Measurements from ENCODE around the gene BMI1.
"Not testable (repeated sequence)": the region's sequence is repeated elsewhere in the genome, so short reads cannot be mapped to it uniquely, and the experiment has no call there.

The BMI1 gene

DNA sequence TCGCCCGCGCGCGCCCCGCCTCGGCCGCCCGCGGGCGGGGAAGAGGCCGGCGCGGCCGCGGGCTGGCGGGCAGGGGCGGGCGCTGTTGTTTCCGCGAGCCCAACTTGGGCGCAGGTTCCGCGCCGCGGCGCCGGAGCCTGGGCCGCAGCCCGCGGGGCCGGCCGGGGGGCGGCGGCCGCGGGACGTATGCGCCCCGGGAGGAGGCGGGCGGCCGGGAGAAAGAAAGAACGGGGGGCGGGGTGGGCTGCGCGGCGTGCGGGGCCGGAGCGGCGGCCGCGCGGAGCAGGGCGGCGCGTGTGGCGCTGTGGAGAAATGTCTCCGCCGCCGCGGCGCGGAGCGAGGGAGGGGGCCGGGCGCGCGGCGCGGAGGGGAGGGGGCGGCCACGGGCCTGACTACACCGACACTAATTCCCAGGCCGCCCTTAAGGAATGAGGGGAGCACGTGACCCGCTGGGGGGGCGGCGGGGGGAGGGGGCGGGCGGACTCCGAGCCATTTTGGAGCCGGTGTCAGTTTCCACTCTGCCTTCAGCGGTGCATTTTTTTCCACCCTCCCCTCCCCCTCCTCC is at the start of gene BMI1:
Gene BMI1 (plus strand): TSS at position 509 of the 565 bp plus-strand sequence. CDS start 5,351 bp downstream, outside the sequence.
- DNase-seq = no peak

DNA sequence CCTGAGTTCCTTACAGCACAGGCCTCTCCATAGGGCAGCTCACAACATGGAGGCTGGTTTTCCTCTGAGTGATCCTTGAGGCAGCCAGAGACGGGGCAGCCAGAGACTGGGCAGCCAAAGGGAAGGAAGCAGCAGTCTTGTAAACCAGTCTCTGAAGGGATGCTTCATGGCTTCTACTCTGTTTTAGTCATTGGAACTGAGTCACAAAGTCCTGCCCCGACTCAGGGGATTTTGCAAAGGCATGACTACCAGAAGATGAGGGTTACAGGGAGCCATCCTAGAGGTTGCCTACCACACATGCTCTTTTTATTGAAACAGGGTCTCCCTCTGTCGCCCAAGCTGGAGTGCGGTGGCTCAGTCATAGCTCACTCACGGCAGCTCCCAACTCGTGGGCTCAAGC is 49.1 kb upstream of the BMI1 start:
- DNase-seq = no peak

DNA sequence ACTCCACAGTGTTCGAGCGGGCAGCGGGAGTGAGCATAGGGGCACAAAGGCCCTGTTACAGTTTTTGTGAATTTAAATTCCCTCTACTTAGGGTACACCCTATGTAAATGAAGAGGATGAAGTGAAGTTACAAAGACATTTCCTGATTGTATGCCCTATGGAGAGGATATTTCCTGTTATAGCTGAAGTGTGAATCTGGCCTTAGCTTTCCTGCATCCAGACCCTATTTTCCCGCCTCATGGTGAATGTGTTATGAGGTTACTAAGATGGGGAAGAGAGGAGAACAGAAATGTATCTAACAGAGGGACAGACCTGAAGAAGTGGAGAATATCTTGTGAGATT is 42.5 kb upstream of the BMI1 start:
- DNase-seq = no peak

DNA sequence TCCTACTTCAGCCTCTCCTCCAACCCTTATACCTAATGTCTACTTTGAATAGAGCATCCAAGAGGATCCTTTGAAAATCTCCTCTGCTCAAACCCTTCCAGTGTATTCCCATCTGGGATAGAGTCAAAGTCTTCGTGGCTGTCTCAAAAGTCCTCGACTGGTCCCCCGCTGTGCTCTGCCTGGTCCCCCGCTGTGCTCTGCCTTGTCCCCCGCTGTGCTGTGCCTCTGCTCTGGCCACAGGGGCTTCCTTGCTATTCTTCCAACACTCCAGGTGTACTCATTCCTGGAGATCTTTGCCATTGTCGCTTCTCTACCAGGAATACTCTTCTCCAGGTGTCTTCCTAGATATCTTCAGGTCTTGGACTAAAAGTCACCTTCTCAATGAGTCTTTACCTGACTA is 40.8 kb upstream of the BMI1 start:
- DNase-seq = no peak

DNA sequence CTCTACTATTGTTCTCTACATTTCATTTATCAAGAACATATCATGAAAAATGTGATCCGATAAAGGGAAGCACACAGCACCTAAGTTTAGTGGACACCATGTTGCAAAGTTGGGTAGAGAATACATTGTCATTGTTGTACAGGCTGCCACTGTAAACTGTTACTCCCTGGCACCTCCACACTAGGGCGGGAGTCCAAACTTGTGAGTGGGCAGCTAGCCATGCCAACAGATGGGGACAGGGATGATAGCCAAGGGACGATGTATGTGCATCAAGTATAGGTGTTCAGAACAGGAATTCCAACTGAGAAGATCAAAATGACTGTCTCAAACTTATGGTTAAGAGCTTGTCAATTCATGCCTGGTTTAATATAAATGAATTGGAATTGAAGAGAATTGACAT is 35.8 kb upstream of the BMI1 start:
- no peak for DNase-seq

DNA sequence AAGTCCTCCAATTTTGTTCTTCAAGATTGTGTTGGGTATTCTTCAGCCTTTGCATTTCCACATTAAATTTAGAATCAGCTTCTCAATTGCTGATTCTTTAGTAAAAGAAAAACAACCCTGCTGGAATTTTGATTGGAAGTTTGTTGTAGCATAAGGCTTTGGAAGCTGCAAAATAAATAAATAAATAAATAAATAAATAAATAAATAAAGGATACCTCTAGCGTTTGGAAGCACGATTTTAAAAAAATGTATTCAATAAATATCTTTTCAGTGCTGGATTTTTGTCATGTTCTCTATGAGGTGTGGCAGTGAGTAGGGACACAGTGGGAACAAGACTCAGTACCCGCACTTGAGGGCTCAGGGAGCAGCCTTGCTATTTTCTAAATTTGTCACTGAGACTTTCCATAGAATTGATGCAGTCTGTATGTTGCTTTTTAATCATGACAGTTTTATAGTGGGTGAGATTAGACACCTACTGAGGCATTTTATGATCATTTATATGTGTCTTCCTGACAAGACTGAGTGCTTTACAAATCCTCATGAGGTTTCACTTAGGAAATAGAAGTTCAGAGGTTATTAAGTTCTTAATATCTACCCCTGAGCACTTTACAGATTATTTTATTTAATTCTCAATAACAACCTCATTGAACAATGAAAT is 27.0 kb upstream of the BMI1 start:
- no peak for DNase-seq

DNA sequence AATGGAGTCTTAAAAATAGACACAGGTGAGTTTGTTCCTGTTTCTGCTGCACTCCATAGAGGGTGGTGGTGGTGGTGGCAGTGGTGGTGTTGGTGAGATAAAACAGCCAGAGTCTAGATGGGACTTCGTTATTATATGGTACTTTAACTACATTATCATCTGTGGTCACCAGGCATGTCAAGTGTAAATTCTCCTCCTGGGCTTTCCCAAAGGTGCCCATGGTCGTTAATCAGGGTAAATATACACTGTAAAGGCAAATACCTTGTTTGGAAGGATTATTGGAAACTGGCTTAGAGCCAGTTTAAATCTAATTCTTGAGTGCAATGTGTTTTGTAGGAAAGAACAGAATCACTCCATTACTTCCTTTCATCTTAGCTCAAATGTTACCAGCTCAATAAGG is 26.2 kb upstream of the BMI1 start:
- peak; percentile 25 for DNase-seq

DNA sequence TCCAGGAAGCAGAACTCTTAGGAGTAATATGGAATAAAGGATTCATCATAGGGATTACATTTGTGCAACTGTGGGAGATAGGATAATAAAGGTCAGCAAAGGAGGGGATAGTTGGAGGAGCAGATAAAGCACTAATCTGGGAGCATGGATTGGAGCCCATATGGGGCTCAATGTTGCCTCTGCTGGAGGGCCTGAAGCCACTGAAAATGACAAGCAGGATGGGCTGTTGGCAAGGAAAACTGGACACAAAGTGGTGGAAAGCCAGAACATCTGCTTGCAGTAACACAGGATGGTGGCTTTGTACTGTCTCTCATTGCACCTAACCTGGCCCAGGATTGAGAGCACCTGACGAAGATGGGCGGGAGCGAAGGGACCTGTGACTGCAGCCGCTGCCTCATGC is 19.7 kb upstream of the BMI1 start:
- DNase-seq = no peak

DNA sequence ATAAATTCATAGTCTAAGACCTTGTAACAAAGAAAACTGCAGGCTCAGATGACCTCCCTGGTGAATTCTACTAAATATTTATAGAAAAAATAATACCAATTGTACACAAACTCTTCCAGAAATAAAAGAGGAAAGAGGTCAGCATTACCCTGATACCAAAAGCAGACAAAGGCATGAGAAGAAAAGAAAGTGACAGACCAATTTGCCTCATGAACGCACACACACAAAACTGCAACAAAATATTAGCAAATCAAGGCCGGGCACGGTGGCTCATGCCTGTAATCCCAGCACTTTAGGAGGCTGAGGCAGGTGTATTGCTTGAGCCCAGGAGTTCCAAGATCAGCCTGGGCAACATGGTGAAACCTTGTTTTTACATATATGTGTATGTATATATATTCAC is 17.4 kb upstream of the BMI1 start:
- no peak for DNase-seq

DNA sequence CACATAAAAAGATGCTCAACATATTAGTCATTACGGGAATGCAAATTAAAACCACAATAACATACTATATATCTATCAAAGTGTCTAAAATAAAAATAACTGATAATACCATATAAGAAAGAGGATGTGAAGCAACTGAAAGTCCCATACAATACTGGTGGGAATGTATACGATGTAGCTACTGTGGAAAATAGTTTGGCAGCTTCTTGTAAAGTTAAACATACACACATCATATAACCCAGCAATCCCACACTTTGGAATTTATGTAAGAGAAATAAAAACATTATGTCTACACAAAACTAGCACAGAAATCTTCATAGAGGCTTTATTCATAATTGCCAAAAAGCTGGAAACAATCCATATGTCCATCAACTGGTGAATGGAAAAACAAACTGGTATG is 15.2 kb upstream of the BMI1 start:
- DNase-seq = no peak

DNA sequence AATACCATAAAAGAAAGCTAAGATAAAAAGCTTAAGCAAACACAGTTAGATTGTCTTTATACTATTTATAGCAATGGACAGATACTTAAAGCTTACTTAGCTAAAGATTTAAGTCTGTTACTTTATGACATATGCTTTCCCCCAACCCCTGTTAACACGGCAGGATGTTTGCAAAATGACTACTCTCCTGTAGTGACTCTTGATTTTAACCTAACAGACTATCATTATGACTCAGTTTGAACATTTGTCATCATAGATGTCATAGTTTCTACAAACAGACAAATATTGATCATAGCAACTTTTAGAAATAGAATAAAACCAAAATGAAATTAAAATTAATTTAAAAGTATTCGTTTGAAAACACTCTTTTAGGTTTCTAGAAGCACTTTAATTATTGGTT is 12.5 kb upstream of the BMI1 start:
- no peak for DNase-seq

DNA sequence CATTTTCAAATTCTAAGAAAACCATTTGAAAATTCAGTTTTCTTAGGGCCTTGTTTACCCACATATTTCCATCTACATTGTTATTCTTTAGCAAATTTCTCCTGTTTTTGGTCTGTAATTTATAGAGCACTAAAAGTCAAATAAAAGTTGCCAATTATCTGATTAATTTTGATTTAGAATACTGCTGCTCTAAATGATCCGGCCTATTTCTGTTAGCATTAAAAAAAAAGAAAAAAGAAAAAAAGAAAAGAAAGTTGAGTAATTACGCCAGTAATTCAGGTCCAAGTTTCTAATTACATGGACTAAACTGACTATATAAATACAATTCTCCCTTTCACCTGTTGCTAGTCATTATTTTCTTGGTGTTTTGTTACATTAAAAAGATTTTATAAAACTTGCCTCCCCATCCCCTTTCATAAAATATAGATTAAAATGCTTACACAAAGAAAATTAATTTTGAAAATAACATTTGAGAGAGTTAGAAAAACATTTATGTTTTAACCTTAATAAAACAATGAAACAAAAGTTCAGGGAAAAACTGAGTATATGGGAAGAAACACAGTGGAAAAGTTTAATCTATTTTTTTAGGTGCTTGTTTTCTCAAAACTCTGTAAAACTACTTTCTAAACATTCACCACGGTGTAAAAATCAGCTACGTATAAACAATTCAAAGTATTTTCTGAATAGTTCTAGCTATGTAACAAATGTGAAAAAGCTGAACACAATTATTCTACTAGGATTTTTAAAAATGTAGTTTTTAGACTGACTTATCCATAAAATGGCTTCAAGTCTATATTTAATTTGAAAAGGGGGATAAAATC is 11.5 kb upstream of the BMI1 start:
- no peak for DNase-seq

DNA sequence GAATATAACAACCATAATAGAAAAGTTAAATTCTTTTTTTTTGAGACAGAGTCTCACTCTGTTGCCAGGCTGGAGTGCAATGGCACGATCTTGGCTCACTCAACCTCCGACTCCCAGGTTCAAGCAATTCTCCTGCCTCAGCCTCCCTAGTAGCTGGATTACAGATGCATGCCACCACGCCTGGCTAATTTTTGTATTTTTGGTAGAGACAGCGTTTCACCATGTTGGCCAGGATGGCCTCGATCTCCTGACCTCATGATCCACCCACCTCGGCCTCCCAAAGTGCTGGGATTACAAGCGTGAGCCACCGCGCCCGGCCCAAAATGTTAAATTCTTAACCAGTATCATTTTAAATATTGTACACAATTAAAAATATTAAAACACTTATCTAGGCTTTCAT is 10.9 kb upstream of the BMI1 start:
- DNase-seq = not testable (repeated sequence)

DNA sequence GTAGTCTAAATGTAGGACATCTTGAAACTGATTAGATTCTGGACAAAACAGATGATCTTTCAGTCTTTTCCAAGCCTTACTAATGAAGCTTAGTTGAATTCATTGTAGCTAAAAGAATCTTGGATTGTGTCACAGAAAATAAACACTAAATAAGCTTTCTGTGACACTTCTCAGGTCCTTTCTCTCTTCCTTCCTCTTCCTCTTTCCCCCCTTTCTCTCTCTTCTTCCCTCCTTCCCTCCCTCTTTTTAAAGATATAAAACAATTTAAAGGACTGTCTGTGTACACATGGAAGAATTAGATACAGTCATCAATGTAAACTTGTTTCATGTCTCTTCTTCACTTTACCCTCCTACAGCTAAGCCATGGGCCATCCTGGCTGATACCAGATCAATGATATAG is 10.0 kb upstream of the BMI1 start:
- no peak for DNase-seq

DNA sequence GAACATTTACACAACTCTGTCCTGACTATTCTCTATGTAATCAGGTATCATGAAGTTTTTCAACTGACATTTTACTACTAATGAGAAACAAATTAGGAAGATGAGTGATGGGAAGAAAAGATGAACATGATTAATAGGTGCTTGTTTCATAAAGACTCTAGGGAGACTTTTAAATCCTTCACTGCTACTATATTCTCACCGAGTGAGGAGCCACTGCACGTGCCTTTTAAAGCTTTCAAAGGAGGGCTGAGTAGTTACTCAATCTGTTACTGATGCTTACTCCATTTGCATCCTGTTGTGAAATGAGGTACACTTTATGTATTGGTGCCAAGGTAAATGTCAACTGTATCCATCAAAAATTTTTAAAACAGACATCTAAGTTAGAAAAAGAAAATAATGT is 6.0 kb upstream of the BMI1 start:
- DNase-seq = no peak

DNA sequence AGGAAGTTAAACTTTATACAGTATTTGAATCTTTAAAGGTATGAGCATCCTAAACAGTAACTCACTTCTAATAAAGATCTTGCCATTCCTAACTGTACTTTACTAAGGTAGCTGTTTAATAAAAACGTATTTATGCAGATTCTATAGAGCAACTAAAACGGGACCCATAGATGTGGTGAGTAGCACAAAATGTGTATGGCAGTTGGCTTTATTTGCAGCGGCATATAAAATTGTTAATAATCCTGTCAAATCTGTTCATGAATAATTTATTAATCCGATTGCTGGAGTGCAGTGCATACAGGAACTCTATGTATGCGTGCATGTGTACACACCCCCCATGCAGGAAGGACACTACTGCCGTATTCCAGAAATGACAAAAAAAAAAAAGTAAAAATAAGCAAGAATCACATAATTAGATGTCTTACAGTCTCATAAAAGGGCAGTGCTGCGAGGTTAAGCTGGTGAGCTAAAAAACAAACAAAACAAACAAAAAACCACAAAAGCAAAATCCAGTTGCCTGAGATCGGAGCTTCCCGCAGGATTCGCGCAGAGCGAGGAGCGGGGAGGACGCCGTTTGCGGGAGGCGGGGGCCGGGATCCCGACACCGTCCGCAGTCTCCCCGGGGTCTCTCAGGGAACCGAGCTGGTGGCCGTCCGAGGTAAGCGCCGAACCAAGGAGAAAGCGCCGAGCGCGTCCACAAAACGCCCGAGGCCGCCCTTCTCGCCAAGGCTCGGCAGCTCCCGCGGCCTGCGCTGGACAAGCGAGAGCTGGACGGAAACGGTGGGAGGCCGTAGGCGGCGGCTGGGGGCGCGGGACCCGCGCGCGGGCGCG is 5.2 kb upstream of the BMI1 start:
- no peak for DNase-seq

DNA sequence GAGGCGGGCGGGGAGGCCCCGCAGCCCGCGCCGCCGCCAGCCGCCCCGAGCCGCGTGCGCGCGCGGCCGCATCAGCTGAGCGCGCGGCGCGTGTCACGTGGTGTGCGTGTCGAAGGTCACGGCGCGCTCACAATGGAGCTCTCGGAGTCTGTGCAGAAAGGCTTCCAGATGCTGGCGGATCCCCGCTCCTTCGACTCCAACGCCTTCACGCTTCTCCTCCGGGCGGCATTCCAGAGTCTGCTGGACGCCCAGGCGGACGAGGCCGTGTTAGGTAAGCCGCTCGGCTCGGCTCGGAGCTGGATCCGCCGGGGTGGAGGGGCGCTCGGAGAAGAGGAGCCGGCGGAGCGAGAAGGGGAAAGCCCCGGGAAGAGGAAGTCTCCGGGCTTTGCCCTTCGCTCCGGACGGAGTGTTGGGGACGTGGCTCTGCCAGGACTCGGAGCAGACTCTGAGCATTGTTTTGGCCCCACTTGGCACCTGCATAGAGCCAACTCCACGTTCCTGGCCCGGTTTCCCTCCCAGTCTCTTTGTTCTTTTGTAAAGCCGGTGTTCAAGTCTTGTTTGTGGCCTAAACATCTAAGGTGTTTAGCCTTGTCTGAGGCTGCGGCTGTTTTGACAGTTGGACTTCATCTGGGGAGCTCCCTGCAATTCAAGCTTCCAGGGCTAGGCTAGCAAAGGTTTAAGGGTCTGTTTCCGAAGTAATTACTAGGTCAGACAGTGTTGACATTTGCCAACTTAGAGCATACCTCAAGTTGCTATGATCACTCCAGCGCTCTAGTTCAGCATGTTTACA is 4.4 kb upstream of the BMI1 start, which contains the start of gene COMMD3:
Gene COMMD3 (plus strand): TSS at position 103 of the 790 bp plus-strand sequence. CDS start 30 bp downstream, at position 133.
- no peak for DNase-seq

DNA sequence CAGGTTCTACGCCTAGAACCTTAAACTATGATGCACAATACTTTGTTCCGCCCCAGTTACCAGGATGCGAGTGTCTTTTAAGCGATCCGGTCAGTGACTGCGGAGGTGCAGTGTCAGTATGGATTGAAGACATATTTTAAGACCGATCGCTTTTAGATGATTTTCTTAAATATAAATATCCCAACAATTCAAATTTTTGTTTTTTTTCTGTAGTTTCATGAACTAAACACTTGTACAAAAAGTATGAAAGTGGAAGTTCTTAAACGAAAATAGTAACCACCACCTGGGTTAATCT is 3.9 kb upstream of the BMI1 start:
- DNase-seq = no peak

DNA sequence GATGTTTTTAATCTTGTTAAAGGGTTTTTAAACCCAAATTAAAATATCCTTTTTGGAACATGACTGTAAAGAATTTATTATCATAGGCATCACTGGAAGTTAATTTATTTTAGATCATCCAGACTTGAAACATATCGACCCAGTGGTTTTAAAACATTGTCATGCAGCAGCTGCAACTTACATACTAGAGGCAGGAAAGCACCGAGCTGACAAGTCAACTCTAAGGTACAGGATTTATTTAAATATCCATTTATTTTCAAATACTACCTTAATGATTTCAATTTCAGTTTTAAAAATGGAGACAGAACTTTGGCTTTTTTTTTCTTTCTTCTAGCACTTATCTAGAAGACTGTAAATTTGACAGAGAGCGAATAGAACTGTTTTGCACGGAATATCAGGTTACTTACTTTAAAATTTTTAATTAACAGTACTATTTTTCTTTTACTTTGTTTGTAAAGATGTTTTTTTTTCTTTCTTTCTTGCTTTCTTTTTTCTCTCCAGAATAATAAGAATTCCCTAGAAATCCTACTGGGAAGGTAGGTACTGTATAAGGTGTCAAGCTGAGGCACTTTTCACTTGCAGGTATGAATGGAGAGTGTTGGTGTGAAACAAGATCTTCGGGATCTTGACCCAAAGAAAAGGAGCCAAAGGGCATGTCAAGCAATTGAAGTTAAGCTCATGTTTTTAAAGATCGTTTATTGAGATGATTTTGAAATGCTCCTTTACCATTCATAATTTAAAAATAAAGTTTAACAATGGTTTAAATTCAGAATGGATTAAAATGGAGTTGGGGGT is 2.9 kb upstream of the BMI1 start:
- no peak for DNase-seq

DNA sequence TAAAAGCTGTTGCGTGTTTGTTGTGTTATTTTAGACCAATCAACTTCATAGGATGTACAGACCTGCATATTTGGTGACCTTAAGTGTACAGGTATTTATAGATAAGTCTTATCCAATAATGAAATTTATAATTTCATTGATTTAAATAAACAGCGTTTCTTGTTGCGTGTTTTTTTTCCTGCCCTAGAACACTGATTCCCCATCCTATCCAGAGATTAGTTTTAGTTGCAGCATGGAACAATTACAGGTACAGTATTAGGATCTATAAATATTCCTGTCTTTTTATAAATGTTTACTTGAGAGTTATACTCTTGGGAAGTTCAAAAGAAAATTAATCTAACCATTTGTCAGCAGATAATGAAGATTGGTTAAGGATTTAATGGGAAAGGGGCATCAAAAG is 2.1 kb upstream of the BMI1 start:
- DNase-seq = no peak

DNA sequence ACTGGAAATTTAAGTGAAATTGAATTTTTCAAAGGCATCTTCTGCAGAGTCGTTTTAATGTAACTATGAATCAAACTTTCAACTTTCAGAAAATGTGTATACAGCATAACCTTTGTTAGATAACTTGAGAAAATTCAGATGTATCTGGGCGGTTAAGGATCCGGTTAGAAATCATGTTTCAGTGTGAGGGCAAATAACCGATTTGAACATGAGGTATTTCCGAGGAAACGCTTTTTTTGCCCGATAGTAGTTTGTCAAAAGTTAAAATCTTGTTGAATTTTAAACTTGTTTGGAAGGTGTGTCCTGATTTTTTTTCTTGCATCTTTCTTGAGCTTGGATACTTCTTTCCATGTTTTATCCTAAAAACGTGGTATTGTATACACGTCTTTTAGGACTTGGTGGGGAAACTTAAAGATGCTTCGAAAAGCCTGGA is 1.3 kb upstream of the BMI1 start:
- DNase-seq = no peak

DNA sequence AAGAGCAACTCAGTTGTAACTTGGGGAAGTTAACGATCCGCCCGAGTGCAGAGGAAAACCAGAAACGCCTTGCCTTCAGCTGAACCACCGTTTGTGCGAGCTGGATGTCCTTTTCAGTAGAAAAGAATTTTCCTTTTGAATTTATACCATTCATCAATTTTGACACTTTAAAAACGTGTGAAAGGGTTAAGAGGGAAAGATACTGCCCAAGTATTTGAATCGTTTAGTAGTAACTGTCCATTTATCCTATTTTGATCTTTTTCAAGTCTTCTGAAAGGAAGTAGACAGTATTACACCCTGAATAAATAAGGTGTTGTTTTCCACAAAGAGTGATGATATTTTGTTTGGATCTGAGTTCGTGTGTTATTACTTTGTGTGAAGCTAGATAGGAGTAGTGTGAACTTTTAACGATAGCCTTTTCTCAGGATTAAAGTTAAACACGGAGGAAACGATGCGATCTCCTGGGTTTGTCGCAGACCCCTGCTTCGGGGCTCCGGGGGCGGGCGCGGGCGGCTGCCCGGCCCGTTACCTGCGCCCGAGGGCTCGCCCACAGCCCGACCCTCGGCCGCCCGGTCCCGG is 830 bp upstream of the BMI1 start:
- no peak for DNase-seq
